GM21367 (cell line): Measurements from ENCODE around the gene SPON1.

Experiments used
- ATAC-seq: cut with Tn5 transposase; IDR thresholded peaks from one replicate; pipeline ENCODE4 v1.9.1; 2021; ENCODE audit not compliant: unreplicated experiment

Gene SPON1

DNA sequence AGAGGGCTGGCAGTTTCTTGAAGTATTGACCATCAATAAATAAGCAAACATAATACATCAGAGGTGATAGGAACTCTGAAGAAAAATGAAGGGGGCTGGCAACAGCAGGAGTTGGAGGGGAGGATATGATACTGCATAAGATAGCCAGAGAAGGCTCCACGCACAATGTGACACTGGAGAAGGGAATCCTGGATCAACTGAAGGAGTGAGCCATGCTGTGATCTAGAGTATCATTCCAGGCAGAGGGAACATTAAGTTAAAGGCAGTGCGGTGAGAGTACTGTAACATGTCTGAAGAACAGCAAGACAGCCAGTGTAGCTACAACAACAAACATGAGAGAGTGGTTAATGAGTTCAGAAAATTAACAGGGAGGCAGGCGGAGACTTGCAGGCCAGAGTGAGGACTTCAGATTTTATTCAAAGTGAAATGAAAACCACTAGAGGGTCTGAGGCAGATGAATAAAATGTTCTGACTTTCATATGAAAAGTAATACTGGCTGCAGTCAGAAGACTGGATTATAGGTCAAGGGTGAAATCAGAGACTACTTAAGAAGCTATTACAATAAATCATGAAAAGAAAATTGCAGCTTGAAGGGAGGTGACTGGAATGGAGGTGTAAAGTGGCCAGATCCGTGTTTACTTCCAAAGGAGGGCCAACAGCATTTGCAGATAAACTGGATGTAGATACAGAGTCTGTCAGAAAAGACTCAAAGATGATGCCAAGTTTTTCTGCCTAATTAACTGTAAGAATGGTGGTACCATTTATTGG lies 347.1 kb downstream of the SPON1 start:
- peak; percentile 1 for ATAC-seq

DNA sequence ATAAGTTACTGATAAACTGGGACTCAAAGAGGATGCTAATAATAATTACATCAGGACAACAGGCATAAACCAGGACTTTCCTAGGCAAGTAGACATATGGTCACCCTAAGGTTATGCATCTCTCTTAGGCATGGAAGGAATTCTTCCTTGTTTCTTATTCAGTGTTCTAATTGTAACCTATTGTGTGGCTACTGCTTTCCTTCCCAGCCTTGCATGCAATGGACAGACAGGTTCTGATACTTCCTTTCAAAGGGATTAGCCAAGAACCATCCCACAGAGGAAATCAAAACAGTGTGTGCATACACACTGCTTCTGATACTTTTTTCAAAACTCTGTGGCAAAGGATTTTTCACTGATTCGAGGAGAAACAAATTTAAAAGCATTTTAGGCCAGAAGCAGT lies 348.2 kb downstream of the SPON1 start:
- no peak for ATAC-seq

DNA sequence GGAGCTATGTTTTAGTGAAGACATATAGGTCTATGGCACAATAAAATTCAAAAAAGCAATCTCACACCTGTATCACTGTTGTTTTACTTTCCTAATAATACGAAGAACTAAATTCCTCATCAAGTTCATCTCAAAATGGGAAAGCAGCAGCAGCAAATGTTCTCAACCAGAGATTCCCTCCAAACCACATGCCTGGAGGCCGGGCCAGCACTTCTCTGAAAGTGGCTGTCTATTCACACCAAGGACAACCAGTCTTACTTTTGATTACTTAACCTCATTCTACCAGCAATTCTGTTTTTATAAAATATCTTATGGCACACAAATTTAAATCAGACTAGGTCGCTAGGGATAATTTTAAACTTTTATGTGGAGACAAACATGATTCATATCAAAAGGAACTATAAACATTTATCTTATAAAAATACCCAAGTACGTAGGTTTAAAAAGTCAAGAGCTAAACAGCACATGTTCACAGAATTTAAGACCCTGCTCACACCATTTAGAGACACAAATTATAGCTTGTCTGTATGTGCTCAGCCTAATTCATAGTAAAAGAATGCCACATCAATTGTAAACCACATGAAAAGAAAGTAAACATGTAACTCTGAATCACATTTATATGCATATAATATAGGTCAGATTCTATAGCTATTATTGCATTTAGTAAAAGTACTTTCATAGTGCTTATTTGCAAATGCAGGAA lies 350.4 kb downstream of the SPON1 start:
- no peak for ATAC-seq

DNA sequence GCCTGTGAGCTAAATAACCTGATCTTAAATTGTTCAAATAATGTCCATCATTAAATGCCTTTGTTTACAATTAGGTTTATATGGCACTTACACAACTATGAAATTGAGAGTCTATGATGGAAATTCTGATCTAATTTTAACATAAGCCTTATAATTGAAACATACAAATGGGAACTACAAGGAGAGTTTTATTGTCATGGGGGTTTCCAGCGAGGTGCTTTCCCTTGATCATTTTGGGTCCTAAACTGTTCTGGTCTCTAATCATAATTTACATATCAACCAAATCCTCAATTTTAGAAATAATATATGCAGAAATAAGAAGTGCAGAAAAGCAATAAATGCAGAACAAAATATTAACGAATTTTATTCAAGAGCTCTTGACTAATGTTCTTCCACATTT lies 351.6 kb downstream of the SPON1 start:
- no peak for ATAC-seq

DNA sequence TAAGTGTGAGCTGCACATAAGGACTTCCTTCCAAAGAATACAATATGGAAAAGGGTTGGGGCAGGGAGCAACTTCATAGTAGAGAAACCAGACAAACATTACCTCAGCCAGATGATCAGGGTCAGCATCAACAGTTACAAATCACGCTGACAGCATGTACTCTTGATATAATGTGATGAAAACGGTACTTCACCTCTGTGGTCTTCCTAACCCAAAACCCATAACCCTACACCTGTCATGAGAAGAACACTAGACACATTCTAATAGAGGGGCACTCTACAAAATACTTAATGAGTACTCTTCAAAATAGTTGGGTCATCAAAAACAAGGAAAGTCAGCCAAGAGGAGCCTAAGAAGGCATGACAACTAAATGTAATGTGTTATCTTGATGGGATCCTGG lies 352.6 kb downstream of the SPON1 start:
- no peak for ATAC-seq
